ENCODE data around the gene TMC1.
"Not testable (repeated sequence)": the region's sequence is repeated elsewhere in the genome, so short reads cannot be mapped to it uniquely, and the experiment has no call there.

Gene TMC1

GRCh38 chr9:72521416-72521815, at the start of gene TMC1:
TSS of gene TMC1 (plus strand) at chr9:72521608. CDS start at chr9:72648649, 127,041 bp downstream.
- TF ChIP-seq GATA2, GATA3 (IDR thresholded peaks at IDR 0.05; ENCODE audit: low read depth, low read length): not testable (repeated sequence)

GRCh38 chr9:72473474-72474261, 47.7 kb upstream of the TMC1 start:
- TF ChIP-seq GATA2 (IDR thresholded peaks at IDR 0.05; ENCODE audit: low read depth, low read length) (no peak), GATA3 (IDR thresholded peaks at IDR 0.05; ENCODE audit: low read depth, low read length) (no peak)

- no peak for TF ChIP-seq GATA2 (IDR thresholded peaks at IDR 0.05; ENCODE audit: low read depth, low read length)
- TF ChIP-seq GATA3 (IDR thresholded peaks at IDR 0.05; ENCODE audit: low read depth, low read length): no peak
These were observed 46.7 kb upstream of the TMC1 start for GRCh38 chr9:72474676-72475075.

- TF ChIP-seq GATA3 (IDR thresholded peaks at IDR 0.05; ENCODE audit: low read depth, low read length) (no peak), GATA2 (IDR thresholded peaks at IDR 0.05; ENCODE audit: low read depth, low read length) (no peak)
These were observed 45.3 kb upstream of the TMC1 start for GRCh38 chr9:72476100-72476499.

GRCh38 chr9:72476617-72477437, 44.6 kb upstream of the TMC1 start:
- TF ChIP-seq GATA3 (IDR thresholded peaks at IDR 0.05; ENCODE audit: low read depth, low read length) (no peak), GATA2 (IDR thresholded peaks at IDR 0.05; ENCODE audit: low read depth, low read length) (no peak)

- TF ChIP-seq GATA2 (IDR thresholded peaks at IDR 0.05; ENCODE audit: low read depth, low read length) (no peak), GATA3 (IDR thresholded peaks at IDR 0.05; ENCODE audit: low read depth, low read length) (no peak)
These were observed 43.4 kb upstream of the TMC1 start for GRCh38 chr9:72477930-72478518.

- TF ChIP-seq GATA3 (IDR thresholded peaks at IDR 0.05; ENCODE audit: low read depth, low read length): no peak
- no peak for TF ChIP-seq GATA2 (IDR thresholded peaks at IDR 0.05; ENCODE audit: low read depth, low read length)
These were observed 42.4 kb upstream of the TMC1 start for GRCh38 chr9:72478966-72479365.

GRCh38 chr9:72480921-72481320, 40.5 kb upstream of the TMC1 start:
- TF ChIP-seq GATA2 (IDR thresholded peaks at IDR 0.05; ENCODE audit: low read depth, low read length): no peak

GRCh38 chr9:72485821-72486593, 35.4 kb upstream of the TMC1 start:
- no peak for TF ChIP-seq GATA2 (IDR thresholded peaks at IDR 0.05; ENCODE audit: low read depth, low read length)
- no peak for TF ChIP-seq GATA3 (IDR thresholded peaks at IDR 0.05; ENCODE audit: low read depth, low read length)

- TF ChIP-seq GATA2 (IDR thresholded peaks at IDR 0.05; ENCODE audit: low read depth, low read length) (no peak), GATA3 (IDR thresholded peaks at IDR 0.05; ENCODE audit: low read depth, low read length) (no peak)
These were observed 34.8 kb upstream of the TMC1 start for GRCh38 chr9:72486594-72486955.

- TF ChIP-seq GATA3 (IDR thresholded peaks at IDR 0.05; ENCODE audit: low read depth, low read length): no peak
- TF ChIP-seq GATA2 (IDR thresholded peaks at IDR 0.05; ENCODE audit: low read depth, low read length): no peak
These were observed 31.4 kb upstream of the TMC1 start for GRCh38 chr9:72489986-72490385.

GRCh38 chr9:72491242-72491641, 30.2 kb upstream of the TMC1 start:
- TF ChIP-seq GATA2 (IDR thresholded peaks at IDR 0.05; ENCODE audit: low read depth, low read length) (no peak), GATA3 (IDR thresholded peaks at IDR 0.05; ENCODE audit: low read depth, low read length) (no peak)

- no peak for TF ChIP-seq GATA2 (IDR thresholded peaks at IDR 0.05; ENCODE audit: low read depth, low read length)
- TF ChIP-seq GATA3 (IDR thresholded peaks at IDR 0.05; ENCODE audit: low read depth, low read length): no peak
These were observed 27.4 kb upstream of the TMC1 start for GRCh38 chr9:72494051-72494450.

Measured in SH-SY5Y (cell line).